ENCODE results near the gene RNF213. TPM values are rescaled to one million over a fixed set of nuclear protein-coding genes. Genes with fewer than 3 reads are reported as not detected.

RNF213 gene
- total and polyA plus RNA-seq, 2 donors (not counting 1 experiment from before 2014, with no cell fraction given): 36.8 to 245 TPM

DNA sequence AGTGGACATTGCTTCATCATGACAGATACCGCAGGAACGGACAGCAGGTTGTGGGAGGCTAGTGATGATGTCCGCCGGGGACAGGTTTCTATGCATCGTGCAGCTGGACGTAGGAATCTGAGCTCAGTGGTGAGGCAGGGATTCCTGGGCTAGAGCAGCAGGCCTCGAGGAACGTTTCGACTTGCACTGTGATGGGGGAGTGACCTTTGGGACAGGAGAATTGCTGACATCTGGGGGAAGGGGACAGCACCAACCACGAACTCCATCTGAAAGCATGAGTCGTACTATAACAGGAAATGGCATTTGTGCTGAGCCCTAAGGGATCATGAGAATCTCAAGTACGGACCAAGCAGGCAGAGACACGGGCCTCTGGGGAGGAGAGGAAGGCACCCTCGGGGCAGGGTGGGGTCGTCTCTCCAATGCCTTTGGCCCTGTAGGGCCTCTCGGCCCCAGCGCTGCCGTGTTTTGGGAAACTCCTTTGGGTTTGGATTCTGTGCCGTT is 88.5 kb downstream of the RNF213 start:
- no peak for DNase-seq (ENCODE audit: low read depth in 2 of 2)
- Histone ChIP-seq H3K9me3 (ENCODE audit: control insufficient read depth, insufficient read depth, low read depth, low read length) (no peaks in the 10 kb centered on the region), H3K36me3 (ENCODE audit: control insufficient read depth, insufficient read depth, low read length) (peaks cover 58% of the 10 kb centered on the region), H2AFZ (ENCODE audit: low read length) (no peak overlapping the region), H3K4me2 (ENCODE audit: extremely low read depth, insufficient read depth, low read length) (no peak overlapping the region), H3K4me1 (ENCODE audit: control insufficient read depth, extremely low read depth, insufficient read depth, low read length) (no peaks in the 10 kb centered on the region), H3K27ac (ENCODE audit: insufficient read depth, low read length) (no peak overlapping the region), H3K79me2 (ENCODE audit: control insufficient read depth, insufficient read depth, low read length) (no peaks in the 10 kb centered on the region), H3K9ac (ENCODE audit: insufficient read depth, low read length) (no peak overlapping the region), H3K27me3 (ENCODE audit: control insufficient read depth, insufficient read depth, low read length) (no peaks in the 10 kb centered on the region), H3K4me3 (replicated peaks in 1 of 4; ENCODE audit: control extremely low read depth in 1 of 4, insufficient read depth in 1 of 4, low read depth in 3 of 4, low read length in 4 of 4) (no peak overlapping the region), H4K20me1 (ENCODE audit: control insufficient read depth, extremely low read depth, insufficient read depth, low read length) (no peaks in the 10 kb centered on the region)
- TF ChIP-seq CTCF (conservative IDR thresholded peaks at IDR 0.05 in 1 of 2, IDR thresholded peaks at IDR 0.05 in 1 of 2; ENCODE audit: low read depth in 1 of 2, low read length in 2 of 2) (no peak), EZH2 (IDR thresholded peaks at IDR 0.05; ENCODE audit: low read length, missing control alignments) (no peak)

DNA sequence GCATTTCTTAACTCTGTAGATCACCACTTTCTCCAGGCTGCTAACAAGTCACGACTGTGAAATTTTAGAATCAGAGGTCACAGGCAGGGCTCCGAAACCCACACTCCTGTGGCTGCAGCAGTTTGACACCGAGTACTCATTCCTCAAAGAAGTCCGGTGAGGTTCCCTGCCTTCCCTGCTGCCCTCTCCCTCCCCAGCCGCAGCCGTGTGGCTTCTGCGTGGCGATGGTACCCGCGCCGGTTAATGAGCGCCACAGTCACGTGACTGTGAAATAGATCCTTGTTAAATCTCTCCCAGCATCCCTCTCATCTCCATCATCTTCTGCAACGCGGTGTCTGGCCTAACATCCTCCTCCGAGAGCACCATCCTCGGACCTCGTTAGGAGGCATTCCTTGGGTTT is 89.1 kb downstream of the RNF213 start:
- no peak overlapping the region for H2AFZ ChIP-seq (ENCODE audit: low read length)
- no peak overlapping the region for H3K4me3 ChIP-seq (replicated peaks in 1 of 4; ENCODE audit: control extremely low read depth in 1 of 4, insufficient read depth in 1 of 4, low read depth in 3 of 4, low read length in 4 of 4)
- H3K27ac ChIP-seq (ENCODE audit: insufficient read depth, low read length): no peak overlapping the region
- H3K79me2 ChIP-seq (ENCODE audit: control insufficient read depth, insufficient read depth, low read length): no peaks in the 10 kb centered on the region
- H3K36me3 ChIP-seq (ENCODE audit: control insufficient read depth, insufficient read depth, low read length): peaks cover 61% of the 10 kb centered on the region
- no peaks in the 10 kb centered on the region for H3K9me3 ChIP-seq (ENCODE audit: control insufficient read depth, insufficient read depth, low read depth, low read length)
- H3K4me2 ChIP-seq (ENCODE audit: extremely low read depth, insufficient read depth, low read length): no peak overlapping the region
- DNase-seq (ENCODE audit: low read depth in 2 of 2): no peak
- no peak overlapping the region for H3K9ac ChIP-seq (ENCODE audit: insufficient read depth, low read length)
- TF ChIP-seq CTCF (conservative IDR thresholded peaks at IDR 0.05 in 1 of 2, IDR thresholded peaks at IDR 0.05 in 1 of 2; ENCODE audit: low read depth in 1 of 2, low read length in 2 of 2): no peak
- TF ChIP-seq EZH2 (IDR thresholded peaks at IDR 0.05; ENCODE audit: low read length, missing control alignments): no peak
- no peaks in the 10 kb centered on the region for H3K27me3 ChIP-seq (ENCODE audit: control insufficient read depth, insufficient read depth, low read length)
- no peaks in the 10 kb centered on the region for H4K20me1 ChIP-seq (ENCODE audit: control insufficient read depth, extremely low read depth, insufficient read depth, low read length)
- H3K4me1 ChIP-seq (ENCODE audit: control insufficient read depth, extremely low read depth, insufficient read depth, low read length): no peaks in the 10 kb centered on the region

DNA sequence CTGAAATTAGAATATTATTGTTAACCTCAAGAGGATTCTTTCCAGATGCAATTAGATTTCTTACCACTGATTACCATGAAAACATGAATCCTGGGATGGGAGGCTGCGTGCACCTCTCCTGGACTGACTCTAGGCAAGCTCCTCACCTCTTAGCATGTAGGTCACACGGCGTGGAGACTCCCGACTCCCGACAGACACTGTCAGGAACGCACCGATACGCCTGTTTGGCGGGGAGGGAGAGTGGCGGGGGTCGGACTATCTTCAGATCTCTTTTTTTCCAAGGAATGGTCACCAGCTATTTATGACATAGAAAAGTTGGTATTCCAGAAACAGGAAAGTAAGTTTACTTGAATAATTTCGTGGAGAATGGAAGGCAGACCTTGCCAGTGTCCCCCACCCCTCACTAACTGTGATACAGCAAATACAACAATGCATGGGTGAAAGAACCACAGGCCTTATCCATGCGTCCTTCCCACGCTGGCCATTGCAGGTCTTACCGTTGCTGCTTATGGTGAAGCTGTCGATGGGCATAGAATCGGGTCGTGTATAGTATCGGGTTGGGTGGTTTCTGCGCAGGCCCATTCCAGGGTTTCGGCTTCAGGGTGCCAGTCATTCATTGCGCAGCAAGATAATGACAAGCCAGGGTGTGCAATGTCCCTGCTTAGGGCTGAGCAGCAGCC is 91.7 kb downstream of the RNF213 start:
- Histone ChIP-seq H2AFZ (ENCODE audit: low read length) (no peak overlapping the region), H3K4me2 (ENCODE audit: extremely low read depth, insufficient read depth, low read length) (no peak overlapping the region), H3K79me2 (ENCODE audit: control insufficient read depth, insufficient read depth, low read length) (no peaks in the 10 kb centered on the region), H3K4me1 (ENCODE audit: control insufficient read depth, extremely low read depth, insufficient read depth, low read length) (no peaks in the 10 kb centered on the region), H3K27me3 (ENCODE audit: control insufficient read depth, insufficient read depth, low read length) (no peaks in the 10 kb centered on the region), H3K36me3 (ENCODE audit: control insufficient read depth, insufficient read depth, low read length) (peaks cover 45% of the 10 kb centered on the region), H3K27ac (ENCODE audit: insufficient read depth, low read length) (no peak overlapping the region), H3K4me3 (replicated peaks in 1 of 4; ENCODE audit: control extremely low read depth in 1 of 4, insufficient read depth in 1 of 4, low read depth in 3 of 4, low read length in 4 of 4) (no peak overlapping the region), H3K9me3 (ENCODE audit: control insufficient read depth, insufficient read depth, low read depth, low read length) (no peaks in the 10 kb centered on the region), H4K20me1 (ENCODE audit: control insufficient read depth, extremely low read depth, insufficient read depth, low read length) (no peaks in the 10 kb centered on the region), H3K9ac (ENCODE audit: insufficient read depth, low read length) (no peak overlapping the region)
- TF ChIP-seq EZH2 (IDR thresholded peaks at IDR 0.05; ENCODE audit: low read length, missing control alignments) (no peak), CTCF (conservative IDR thresholded peaks at IDR 0.05 in 1 of 2, IDR thresholded peaks at IDR 0.05 in 1 of 2; ENCODE audit: low read depth in 1 of 2, low read length in 2 of 2) (no peak)
- no peak for DNase-seq (ENCODE audit: low read depth in 2 of 2)

Measured in fibroblast of lung (primary cell).